H9 (cell line): Measurements from ENCODE around the gene RAB33A. TPM values are rescaled to one million over a fixed set of nuclear protein-coding genes. Genes with fewer than 3 reads are reported as not detected.

Experiments
- DNase-seq: peaks from one replicate; pipeline ENCODE4 v3.0.0-alpha.2; 2017
- H2AFZ ChIP-seq: one replicate; pipeline ENCODE4 v1.6.1; 2013; ENCODE audit warnings: mild to moderate bottlenecking, low read length, control low read depth, moderate library complexity
- H2AK5ac ChIP-seq: 2 replicates; pipeline ENCODE4 v1.6.1; 2013; ENCODE audit warnings: low read length, control low read depth, mixed read lengths; ENCODE audit not compliant: insufficient read length
- H2BK120ac ChIP-seq: one replicate; pipeline ENCODE4 v1.6.1; 2013; ENCODE audit warnings: low read depth, mild to moderate bottlenecking, low read length, control low read depth, inconsistent platforms; ENCODE audit not compliant: poor library complexity, severe bottlenecking
- H2BK12ac ChIP-seq: 2 replicates; pipeline ENCODE4 v1.6.1; 2013; ENCODE audit warnings: low read length, control low read depth, mixed read lengths, low read depth; ENCODE audit not compliant: insufficient read length
- H2BK15ac ChIP-seq: 2 replicates; pipeline ENCODE4 v1.6.1; 2013; ENCODE audit warnings: low read depth, low read length, control low read depth
- H2BK20ac ChIP-seq: one replicate; pipeline ENCODE4 v1.6.1; 2013; ENCODE audit warnings: low read depth, mild to moderate bottlenecking, low read length, control low read depth, inconsistent platforms; ENCODE audit not compliant: poor library complexity, severe bottlenecking
- H2BK5ac ChIP-seq: 2 replicates; pipeline ENCODE4 v1.6.1; 2013; ENCODE audit warnings: low read length, control low read depth, mixed read lengths; ENCODE audit not compliant: insufficient read length
- H3K14ac ChIP-seq: 2 replicates; pipeline ENCODE4 v1.6.1; 2013; ENCODE audit warnings: low read length, control low read depth; ENCODE audit not compliant: insufficient read depth
- H3K18ac ChIP-seq: 2 replicates; pipeline ENCODE4 v1.6.1; 2013; ENCODE audit warnings: low read depth, mild to moderate bottlenecking, mixed read lengths, low read length, control low read depth; ENCODE audit not compliant: insufficient read length
- H3K23ac ChIP-seq: 2 replicates; pipeline ENCODE4 v1.6.1; 2013; ENCODE audit warnings: low read length, control low read depth, mixed read lengths, low read depth; ENCODE audit not compliant: insufficient read length
- H3K23me2 ChIP-seq: 2 replicates; pipeline ENCODE4 v1.6.1; 2013; ENCODE audit warnings: low read depth, mild to moderate bottlenecking, mixed read lengths, low read length, control low read depth; ENCODE audit not compliant: insufficient read length, poor library complexity, severe bottlenecking
- H3K27ac ChIP-seq: 2 replicates; pipeline ENCODE4 v1.5.1; 2013; ENCODE audit warnings: low read length, control low read depth, mixed read lengths, low read depth; ENCODE audit not compliant: insufficient read length
- H3K27me3 ChIP-seq: 2 replicates; pipeline ENCODE4 v1.6.1; 2013; ENCODE audit warnings: low read length, control low read depth, inconsistent platforms; ENCODE audit not compliant: insufficient read depth
- H3K4ac ChIP-seq: 2 replicates; pipeline ENCODE4 v1.6.1; 2013; ENCODE audit warnings: low read depth, mild to moderate bottlenecking, control low read depth, inconsistent platforms, low read length, moderate library complexity
- H3K4me1 ChIP-seq: 2 replicates; pipeline ENCODE4 v1.6.1; 2013; ENCODE audit warnings: low read length, control low read depth, inconsistent platforms; ENCODE audit not compliant: insufficient read depth
- H3K4me2 ChIP-seq: 2 replicates; pipeline ENCODE4 v1.6.1; 2013; ENCODE audit warnings: low read length, control low read depth, mixed read lengths; ENCODE audit not compliant: insufficient read length, insufficient read depth
- H3K56ac ChIP-seq: 2 replicates; pipeline ENCODE4 v1.6.1; 2013; ENCODE audit warnings: low read depth, mild to moderate bottlenecking, mixed read lengths, low read length, control low read depth; ENCODE audit not compliant: insufficient read length
- H3K79me1 ChIP-seq: 2 replicates; pipeline ENCODE4 v1.6.1; 2013; ENCODE audit warnings: low read depth, mild to moderate bottlenecking, moderate library complexity, low read length, control low read depth, inconsistent platforms; ENCODE audit not compliant: insufficient read depth, poor library complexity, severe bottlenecking
- H3K79me2 ChIP-seq: 2 replicates; pipeline ENCODE4 v1.6.1; 2013; ENCODE audit warnings: low read length, control low read depth, inconsistent platforms; ENCODE audit not compliant: insufficient read depth
- H3K9ac ChIP-seq: 2 replicates; pipeline ENCODE4 v1.6.1; 2013; ENCODE audit warnings: low read length, control low read depth, mixed read lengths; ENCODE audit not compliant: insufficient read length; ENCODE audit errors: extremely low read depth
- H3K9me3 ChIP-seq: one replicate; pipeline ENCODE4 v1.6.1; 2013; ENCODE audit warnings: low read depth, low read length, inconsistent platforms; ENCODE audit not compliant: control insufficient read depth
- H3T11ph ChIP-seq: one replicate; pipeline ENCODE4 v1.6.1; 2013; ENCODE audit warnings: mild to moderate bottlenecking, low read length, control low read depth, inconsistent platforms
- H4K20me1 ChIP-seq: one replicate; pipeline ENCODE4 v1.6.1; 2013; ENCODE audit not compliant: control insufficient read depth, insufficient read length, insufficient read depth
- H4K5ac ChIP-seq: 2 replicates; pipeline ENCODE4 v1.6.1; 2013; ENCODE audit warnings: low read depth, mild to moderate bottlenecking, mixed read lengths, low read length, control low read depth; ENCODE audit not compliant: insufficient read length
- H4K8ac ChIP-seq: replicated peaks from 2 replicates; pipeline ENCODE4 v1.6.1; 2013; ENCODE audit warnings: low read length, control low read depth, mixed read lengths, low read depth; ENCODE audit not compliant: insufficient read length
- H4K91ac ChIP-seq: 2 replicates; pipeline ENCODE4 v1.6.1; 2013; ENCODE audit warnings: low read depth, mild to moderate bottlenecking, moderate library complexity, mixed read lengths, low read length, control low read depth; ENCODE audit not compliant: insufficient read length
- H3K27ac Mint-ChIP-seq, 3 experiments: 2 replicates in 2 of 3; 3 replicates in 1 of 3; pipeline ENCODE4 v1.8.0; 2020 to 2021; ENCODE audit warnings: mixed read lengths in 3 of 3, mild to moderate bottlenecking in 1 of 3, moderate library complexity in 1 of 3
- H3K27me3 Mint-ChIP-seq: 2 replicates; pipeline ENCODE4 v1.8.0; 2021; ENCODE audit warnings: low read depth, mild to moderate bottlenecking, moderate library complexity, mixed read lengths
- H3K36me3 Mint-ChIP-seq, 3 experiments: 2 replicates in 2 of 3; 3 replicates in 1 of 3; pipeline ENCODE4 v1.8.0; 2020 to 2021; ENCODE audit warnings: low read depth in 3 of 3, mixed read lengths in 3 of 3; ENCODE audit not compliant: insufficient read depth in 1 of 3
- H3K4me1 Mint-ChIP-seq, 2 experiments: 2 replicates each; pipeline ENCODE4 v1.8.0; 2020; ENCODE audit warnings: mixed read lengths in 2 of 2
- H3K4me3 Mint-ChIP-seq, 2 experiments: 2 replicates in 1 of 2; 3 replicates in 1 of 2; pipeline ENCODE4 v1.8.0; 2020 to 2021; ENCODE audit warnings: mild to moderate bottlenecking in 2 of 2, mixed read lengths in 2 of 2, moderate library complexity in 1 of 2
- H3K9me3 Mint-ChIP-seq, 2 experiments: 2 replicates in 1 of 2; 3 replicates in 1 of 2; pipeline ENCODE4 v1.8.0; 2020; ENCODE audit warnings: mild to moderate bottlenecking in 2 of 2, mixed read lengths in 2 of 2, moderate library complexity in 1 of 2
- WGBS: extraction: QIAGEN DNeasy Blood & Tissue Kit; methylation state at CpG from one replicate; pipeline ENCODE4 v1.1.7; 2013; ENCODE audit warnings: missing lambda C conversion rate, low lambda C conversion rate, mixed read lengths; ENCODE audit not compliant: insufficient read length; ENCODE audit errors: extremely low coverage; 5-methylcytosine and 5-hydroxymethylcytosine counted together
- total RNA-seq: library from RNA; stranded (reverse); gene quantifications from 2 replicates; pipeline ENCODE4 v1.2.1, GENCODE V29; 2021
- TF ChIP-seq, protein P1 (sequence below): fragments of 200-600 bp; sonication (generic); conservative IDR thresholded peaks from 3 replicates; pipeline ENCODE4 v1.8.0; 2021; ENCODE audit warnings: antibody characterized with exemption, mild to moderate bottlenecking

The RAB33A gene
- total RNA-seq, 1 experiment from 2014 or later = 0.59 TPM

DNA sequence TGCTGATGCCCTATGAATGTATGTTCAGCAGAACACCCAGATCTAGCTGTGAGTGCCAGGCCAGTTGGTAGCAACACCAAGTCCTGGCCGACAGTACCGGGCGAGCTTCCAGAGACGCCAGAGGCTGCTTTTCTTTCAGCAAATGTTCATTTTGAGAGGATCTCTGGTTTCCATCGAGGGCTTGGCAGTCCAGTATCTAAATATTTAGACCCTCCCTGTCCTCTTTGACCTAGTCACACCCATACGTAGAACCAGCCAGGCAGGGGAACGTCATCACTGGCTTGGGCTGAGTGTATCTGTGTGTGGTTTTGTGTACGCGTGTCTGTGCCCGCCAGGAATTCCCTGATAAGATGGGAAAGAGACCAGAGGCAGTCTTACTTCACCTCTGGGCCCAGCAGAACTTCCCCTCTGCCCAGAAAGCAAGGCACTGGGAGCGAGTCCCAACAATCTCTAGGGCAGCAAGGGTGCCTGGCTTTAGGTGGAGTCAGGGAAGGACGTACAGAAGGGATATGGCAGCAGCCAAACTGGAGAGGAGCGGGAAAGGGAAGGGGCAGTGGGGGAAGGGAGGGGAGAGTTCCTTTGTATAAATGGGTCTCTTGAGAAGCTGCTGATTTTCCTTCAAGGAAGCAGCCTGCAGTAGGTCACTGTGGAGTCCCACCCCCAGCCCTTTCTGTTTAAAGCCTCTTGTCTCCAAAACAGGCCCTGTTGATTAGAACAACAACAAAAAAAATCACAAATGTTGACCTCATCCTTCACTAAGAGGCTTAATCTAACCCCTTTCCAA lies 46.5 kb upstream of the RAB33A start:
- Histone ChIP-seq H3K18ac (no peak overlapping the region), H2AK5ac (no peak overlapping the region), H2BK20ac (no peak overlapping the region), H3K9ac (no peak overlapping the region), H4K20me1 (no peaks in the 10 kb centered on the region), H3K4me2 (no peak overlapping the region), H3K4ac (no peak overlapping the region), H2BK12ac (no peak overlapping the region), H2BK120ac (no peak overlapping the region), H4K5ac (no peak overlapping the region), H3K9me3 (peaks cover 18% of the 10 kb centered on the region), H3K4me1 (no peaks in the 10 kb centered on the region), H3T11ph (no peak overlapping the region), H4K91ac (no peak overlapping the region), H3K27ac (no peak overlapping the region), H3K27me3 (no peaks in the 10 kb centered on the region), H3K79me2 (no peaks in the 10 kb centered on the region), H2AFZ (no peak overlapping the region), H3K56ac (no peak overlapping the region), H3K23ac (no peak overlapping the region), H3K23me2 (peaks cover 3% of the 10 kb centered on the region), H3K79me1 (no peaks in the 10 kb centered on the region), H2BK5ac (no peak overlapping the region), H4K8ac (no peak overlapping the region), H2BK15ac (no peak overlapping the region), H3K14ac (no peak overlapping the region)
- Mint-ChIP-seq H3K27ac (no peak overlapping the region), H3K9me3 (peaks cover 0 to 74% of the 10 kb centered on the region in 2 experiments; a peak in 2 of 5 replicates), H3K4me1 (peaks cover under 1 to 3% of the 10 kb centered on the region in 2 experiments; a peak in 3 of 4 replicates), H3K27me3 (peaks cover 11% of the 10 kb centered on the region), H3K36me3 (peaks cover 16 to 33% (median 25%) of the 10 kb centered on the region in 3 experiments; a peak in 6 of 7 replicates), H3K4me3 (no peak overlapping the region)
- DNase-seq = no peak
- no CpG with 5 or more reads among the region's 13 CpGs for WGBS
- TF ChIP-seq, protein P1, sequence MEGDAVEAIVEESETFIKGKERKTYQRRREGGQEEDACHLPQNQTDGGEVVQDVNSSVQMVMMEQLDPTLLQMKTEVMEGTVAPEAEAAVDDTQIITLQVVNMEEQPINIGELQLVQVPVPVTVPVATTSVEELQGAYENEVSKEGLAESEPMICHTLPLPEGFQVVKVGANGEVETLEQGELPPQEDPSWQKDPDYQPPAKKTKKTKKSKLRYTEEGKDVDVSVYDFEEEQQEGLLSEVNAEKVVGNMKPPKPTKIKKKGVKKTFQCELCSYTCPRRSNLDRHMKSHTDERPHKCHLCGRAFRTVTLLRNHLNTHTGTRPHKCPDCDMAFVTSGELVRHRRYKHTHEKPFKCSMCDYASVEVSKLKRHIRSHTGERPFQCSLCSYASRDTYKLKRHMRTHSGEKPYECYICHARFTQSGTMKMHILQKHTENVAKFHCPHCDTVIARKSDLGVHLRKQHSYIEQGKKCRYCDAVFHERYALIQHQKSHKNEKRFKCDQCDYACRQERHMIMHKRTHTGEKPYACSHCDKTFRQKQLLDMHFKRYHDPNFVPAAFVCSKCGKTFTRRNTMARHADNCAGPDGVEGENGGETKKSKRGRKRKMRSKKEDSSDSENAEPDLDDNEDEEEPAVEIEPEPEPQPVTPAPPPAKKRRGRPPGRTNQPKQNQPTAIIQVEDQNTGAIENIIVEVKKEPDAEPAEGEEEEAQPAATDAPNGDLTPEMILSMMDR = no peak
